Measurements from ENCODE around the gene RNF215. TPM values are rescaled to one million over a fixed set of nuclear protein-coding genes. Genes with fewer than 3 reads are reported as not detected.
A peak's percentile ranks its signal among the peaks of the same experiment; 100 is the strongest.

Gene RNF215
- total and polyA plus RNA-seq, 10 of the 15 experiments (the other 5 are each of a cell fraction or from before 2014, with no cell fraction given) = 0.31 to 7.6 (median 3.0) TPM; not detected in 1

DNA sequence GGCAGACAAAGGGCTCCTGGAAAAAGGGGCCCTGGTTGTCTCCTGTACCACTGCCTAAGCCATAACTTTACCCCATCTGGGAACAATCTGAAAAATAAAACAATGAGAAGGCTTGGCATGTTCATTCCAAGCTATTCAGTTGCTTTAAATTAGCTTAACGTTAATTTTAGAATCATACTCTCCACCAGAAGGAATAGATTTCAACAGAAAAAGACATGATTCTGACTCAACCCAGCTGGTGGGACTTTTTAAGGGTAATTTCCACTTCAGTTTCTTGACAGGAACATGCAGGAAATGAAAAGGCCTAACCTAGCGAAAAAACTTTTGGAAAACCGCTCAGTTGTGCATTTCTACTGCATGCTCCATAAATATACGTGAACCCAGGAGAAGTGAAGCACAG, 38.4 kb downstream of the RNF215 start (continued):
- TF ChIP-seq EED (IDR thresholded peaks at IDR 0.05; ENCODE audit: low read depth) (peak; percentile 36; the same call in 1 of the 2 replicates), EGR1 (IDR thresholded peaks at IDR 0.05; ENCODE audit: borderline replicate concordance in 1 of 2, low read depth in 2 of 2, low read length in 2 of 2) (no peak), TCF12 (IDR thresholded peaks at IDR 0.05; ENCODE audit: low read depth, low read length) (0 out of 2 replicates have a peak, but pooled peaks have one; percentile 62), RUNX3 (IDR thresholded peaks at IDR 0.05; ENCODE audit: low read length) (peak; percentile 15; the same call in 1 of the 2 replicates), DPF2 (IDR thresholded peaks at IDR 0.05) (no peak), RCOR1 (conservative IDR thresholded peaks at IDR 0.05; ENCODE audit: low read depth, low read length) (no peak), ZNF217 (IDR thresholded peaks at IDR 0.05) (no peak), HDGF (IDR thresholded peaks at IDR 0.05) (no peak), CBFB (IDR thresholded peaks at IDR 0.05; ENCODE audit: low read depth) (no peak), NFIC (IDR thresholded peaks at IDR 0.05; ENCODE audit: low read depth, low read length) (peak; percentile 44; the same call in 1 of the 2 replicates), NR2F1 (conservative IDR thresholded peaks at IDR 0.05) (no peak), RBBP5 (conservative IDR thresholded peaks at IDR 0.05) (no peak)
- TF ChIP-seq, protein P1, sequence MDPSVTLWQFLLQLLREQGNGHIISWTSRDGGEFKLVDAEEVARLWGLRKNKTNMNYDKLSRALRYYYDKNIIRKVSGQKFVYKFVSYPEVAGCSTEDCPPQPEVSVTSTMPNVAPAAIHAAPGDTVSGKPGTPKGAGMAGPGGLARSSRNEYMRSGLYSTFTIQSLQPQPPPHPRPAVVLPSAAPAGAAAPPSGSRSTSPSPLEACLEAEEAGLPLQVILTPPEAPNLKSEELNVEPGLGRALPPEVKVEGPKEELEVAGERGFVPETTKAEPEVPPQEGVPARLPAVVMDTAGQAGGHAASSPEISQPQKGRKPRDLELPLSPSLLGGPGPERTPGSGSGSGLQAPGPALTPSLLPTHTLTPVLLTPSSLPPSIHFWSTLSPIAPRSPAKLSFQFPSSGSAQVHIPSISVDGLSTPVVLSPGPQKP (IDR thresholded peaks at IDR 0.05; ENCODE audit: low read depth, low read length) = no peak
- TF ChIP-seq, protein P2, sequence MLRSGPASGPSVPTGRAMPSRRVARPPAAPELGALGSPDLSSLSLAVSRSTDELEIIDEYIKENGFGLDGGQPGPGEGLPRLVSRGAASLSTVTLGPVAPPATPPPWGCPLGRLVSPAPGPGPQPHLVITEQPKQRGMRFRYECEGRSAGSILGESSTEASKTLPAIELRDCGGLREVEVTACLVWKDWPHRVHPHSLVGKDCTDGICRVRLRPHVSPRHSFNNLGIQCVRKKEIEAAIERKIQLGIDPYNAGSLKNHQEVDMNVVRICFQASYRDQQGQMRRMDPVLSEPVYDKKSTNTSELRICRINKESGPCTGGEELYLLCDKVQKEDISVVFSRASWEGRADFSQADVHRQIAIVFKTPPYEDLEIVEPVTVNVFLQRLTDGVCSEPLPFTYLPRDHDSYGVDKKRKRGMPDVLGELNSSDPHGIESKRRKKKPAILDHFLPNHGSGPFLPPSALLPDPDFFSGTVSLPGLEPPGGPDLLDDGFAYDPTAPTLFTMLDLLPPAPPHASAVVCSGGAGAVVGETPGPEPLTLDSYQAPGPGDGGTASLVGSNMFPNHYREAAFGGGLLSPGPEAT (IDR thresholded peaks at IDR 0.05; ENCODE audit: low read depth) = 0 out of 2 replicates have a peak, but pooled peaks have one; percentile 31

Measured in GM12878 (cell line).